H9 (cell line): ENCODE measurements around the gene KCNK13. TPM values are rescaled to one million over a fixed set of nuclear protein-coding genes. Genes with fewer than 3 reads are reported as not detected.

ENCODE experiments used
- DNase-seq: peaks from one replicate; pipeline ENCODE4 v3.0.0-alpha.2; 2017
- H2AFZ ChIP-seq: one replicate; pipeline ENCODE4 v1.6.1; 2013; ENCODE audit warnings: mild to moderate bottlenecking, low read length, control low read depth, moderate library complexity
- H2AK5ac ChIP-seq: 2 replicates; pipeline ENCODE4 v1.6.1; 2013; ENCODE audit warnings: low read length, control low read depth, mixed read lengths; ENCODE audit not compliant: insufficient read length
- H2BK120ac ChIP-seq: one replicate; pipeline ENCODE4 v1.6.1; 2013; ENCODE audit warnings: low read depth, mild to moderate bottlenecking, low read length, control low read depth, inconsistent platforms; ENCODE audit not compliant: poor library complexity, severe bottlenecking
- H2BK12ac ChIP-seq: 2 replicates; pipeline ENCODE4 v1.6.1; 2013; ENCODE audit warnings: low read length, control low read depth, mixed read lengths, low read depth; ENCODE audit not compliant: insufficient read length
- H2BK15ac ChIP-seq: 2 replicates; pipeline ENCODE4 v1.6.1; 2013; ENCODE audit warnings: low read depth, low read length, control low read depth
- H2BK20ac ChIP-seq: one replicate; pipeline ENCODE4 v1.6.1; 2013; ENCODE audit warnings: low read depth, mild to moderate bottlenecking, low read length, control low read depth, inconsistent platforms; ENCODE audit not compliant: poor library complexity, severe bottlenecking
- H2BK5ac ChIP-seq: 2 replicates; pipeline ENCODE4 v1.6.1; 2013; ENCODE audit warnings: low read length, control low read depth, mixed read lengths; ENCODE audit not compliant: insufficient read length
- H3K14ac ChIP-seq: 2 replicates; pipeline ENCODE4 v1.6.1; 2013; ENCODE audit warnings: low read length, control low read depth; ENCODE audit not compliant: insufficient read depth
- H3K18ac ChIP-seq: 2 replicates; pipeline ENCODE4 v1.6.1; 2013; ENCODE audit warnings: low read depth, mild to moderate bottlenecking, mixed read lengths, low read length, control low read depth; ENCODE audit not compliant: insufficient read length
- H3K23ac ChIP-seq: 2 replicates; pipeline ENCODE4 v1.6.1; 2013; ENCODE audit warnings: low read length, control low read depth, mixed read lengths, low read depth; ENCODE audit not compliant: insufficient read length
- H3K23me2 ChIP-seq: 2 replicates; pipeline ENCODE4 v1.6.1; 2013; ENCODE audit warnings: low read depth, mild to moderate bottlenecking, mixed read lengths, low read length, control low read depth; ENCODE audit not compliant: insufficient read length, poor library complexity, severe bottlenecking
- H3K27ac ChIP-seq: 2 replicates; pipeline ENCODE4 v1.5.1; 2013; ENCODE audit warnings: low read length, control low read depth, mixed read lengths, low read depth; ENCODE audit not compliant: insufficient read length
- H3K27me3 ChIP-seq: 2 replicates; pipeline ENCODE4 v1.6.1; 2013; ENCODE audit warnings: low read length, control low read depth, inconsistent platforms; ENCODE audit not compliant: insufficient read depth
- H3K4ac ChIP-seq: 2 replicates; pipeline ENCODE4 v1.6.1; 2013; ENCODE audit warnings: low read depth, mild to moderate bottlenecking, control low read depth, inconsistent platforms, low read length, moderate library complexity
- H3K4me1 ChIP-seq: 2 replicates; pipeline ENCODE4 v1.6.1; 2013; ENCODE audit warnings: low read length, control low read depth, inconsistent platforms; ENCODE audit not compliant: insufficient read depth
- H3K4me2 ChIP-seq: 2 replicates; pipeline ENCODE4 v1.6.1; 2013; ENCODE audit warnings: low read length, control low read depth, mixed read lengths; ENCODE audit not compliant: insufficient read length, insufficient read depth
- H3K56ac ChIP-seq: 2 replicates; pipeline ENCODE4 v1.6.1; 2013; ENCODE audit warnings: low read depth, mild to moderate bottlenecking, mixed read lengths, low read length, control low read depth; ENCODE audit not compliant: insufficient read length
- H3K79me1 ChIP-seq: 2 replicates; pipeline ENCODE4 v1.6.1; 2013; ENCODE audit warnings: low read depth, mild to moderate bottlenecking, moderate library complexity, low read length, control low read depth, inconsistent platforms; ENCODE audit not compliant: insufficient read depth, poor library complexity, severe bottlenecking
- H3K79me2 ChIP-seq: 2 replicates; pipeline ENCODE4 v1.6.1; 2013; ENCODE audit warnings: low read length, control low read depth, inconsistent platforms; ENCODE audit not compliant: insufficient read depth
- H3K9ac ChIP-seq: 2 replicates; pipeline ENCODE4 v1.6.1; 2013; ENCODE audit warnings: low read length, control low read depth, mixed read lengths; ENCODE audit not compliant: insufficient read length; ENCODE audit errors: extremely low read depth
- H3K9me3 ChIP-seq: one replicate; pipeline ENCODE4 v1.6.1; 2013; ENCODE audit warnings: low read depth, low read length, inconsistent platforms; ENCODE audit not compliant: control insufficient read depth
- H3T11ph ChIP-seq: one replicate; pipeline ENCODE4 v1.6.1; 2013; ENCODE audit warnings: mild to moderate bottlenecking, low read length, control low read depth, inconsistent platforms
- H4K20me1 ChIP-seq: one replicate; pipeline ENCODE4 v1.6.1; 2013; ENCODE audit not compliant: control insufficient read depth, insufficient read length, insufficient read depth
- H4K5ac ChIP-seq: 2 replicates; pipeline ENCODE4 v1.6.1; 2013; ENCODE audit warnings: low read depth, mild to moderate bottlenecking, mixed read lengths, low read length, control low read depth; ENCODE audit not compliant: insufficient read length
- H4K8ac ChIP-seq: replicated peaks from 2 replicates; pipeline ENCODE4 v1.6.1; 2013; ENCODE audit warnings: low read length, control low read depth, mixed read lengths, low read depth; ENCODE audit not compliant: insufficient read length
- H4K91ac ChIP-seq: 2 replicates; pipeline ENCODE4 v1.6.1; 2013; ENCODE audit warnings: low read depth, mild to moderate bottlenecking, moderate library complexity, mixed read lengths, low read length, control low read depth; ENCODE audit not compliant: insufficient read length
- H3K27ac Mint-ChIP-seq, 3 experiments: 2 replicates in 2 of 3; 3 replicates in 1 of 3; pipeline ENCODE4 v1.8.0; 2020 to 2021; ENCODE audit warnings: mixed read lengths in 3 of 3, mild to moderate bottlenecking in 1 of 3, moderate library complexity in 1 of 3
- H3K27me3 Mint-ChIP-seq: 2 replicates; pipeline ENCODE4 v1.8.0; 2021; ENCODE audit warnings: low read depth, mild to moderate bottlenecking, moderate library complexity, mixed read lengths
- H3K36me3 Mint-ChIP-seq, 3 experiments: 2 replicates in 2 of 3; 3 replicates in 1 of 3; pipeline ENCODE4 v1.8.0; 2020 to 2021; ENCODE audit warnings: low read depth in 3 of 3, mixed read lengths in 3 of 3; ENCODE audit not compliant: insufficient read depth in 1 of 3
- H3K4me1 Mint-ChIP-seq, 2 experiments: 2 replicates each; pipeline ENCODE4 v1.8.0; 2020; ENCODE audit warnings: mixed read lengths in 2 of 2
- H3K4me3 Mint-ChIP-seq, 2 experiments: 2 replicates in 1 of 2; 3 replicates in 1 of 2; pipeline ENCODE4 v1.8.0; 2020 to 2021; ENCODE audit warnings: mild to moderate bottlenecking in 2 of 2, mixed read lengths in 2 of 2, moderate library complexity in 1 of 2
- H3K9me3 Mint-ChIP-seq, 2 experiments: 2 replicates in 1 of 2; 3 replicates in 1 of 2; pipeline ENCODE4 v1.8.0; 2020; ENCODE audit warnings: mild to moderate bottlenecking in 2 of 2, mixed read lengths in 2 of 2, moderate library complexity in 1 of 2
- WGBS: extraction: QIAGEN DNeasy Blood & Tissue Kit; methylation state at CpG from one replicate; pipeline ENCODE4 v1.1.7; 2013; ENCODE audit warnings: missing lambda C conversion rate, low lambda C conversion rate, mixed read lengths; ENCODE audit not compliant: insufficient read length; ENCODE audit errors: extremely low coverage; 5-methylcytosine and 5-hydroxymethylcytosine counted together
- total RNA-seq: library from RNA; stranded (reverse); gene quantifications from 2 replicates; pipeline ENCODE4 v1.2.1, GENCODE V29; 2021
- TF ChIP-seq, protein P1 (sequence below): fragments of 200-600 bp; sonication (generic); conservative IDR thresholded peaks from 3 replicates; pipeline ENCODE4 v1.8.0; 2021; ENCODE audit warnings: antibody characterized with exemption, mild to moderate bottlenecking

The KCNK13 gene
- total RNA-seq, 1 experiment from 2014 or later, result 0.39 TPM

DNA sequence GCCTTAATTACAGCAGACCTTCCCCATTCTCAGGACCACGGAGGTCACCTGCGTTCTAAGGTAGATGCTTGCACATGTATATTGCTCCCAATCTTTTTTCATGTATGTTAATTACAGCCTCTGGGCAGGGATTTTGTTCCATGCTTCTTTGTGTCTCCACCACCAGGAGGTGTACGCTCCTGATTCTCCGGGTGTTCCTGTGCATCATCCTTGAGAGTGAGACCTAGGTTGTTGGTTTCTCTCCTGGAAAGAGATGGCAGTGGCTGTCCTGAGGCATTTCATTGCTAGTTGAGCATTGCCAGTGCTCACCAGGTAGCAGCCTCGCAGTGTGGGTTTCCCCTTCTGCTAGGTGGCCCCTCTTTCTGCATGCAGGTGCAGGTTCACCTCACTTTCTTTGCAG lies 52.8 kb downstream of the KCNK13 start:
- no peak overlapping the region for H3K4ac ChIP-seq
- no peak overlapping the region for H2BK15ac ChIP-seq
- no peak overlapping the region for H2BK12ac ChIP-seq
- WGBS, result no CpG with 5 or more reads among the region's 5 CpGs
- H2AFZ ChIP-seq, result no peak overlapping the region
- H3K79me1 ChIP-seq, result no peaks in the 10 kb centered on the region
- no peak overlapping the region for H3K14ac ChIP-seq
- no peak overlapping the region for H3K23ac ChIP-seq
- no peaks in the 10 kb centered on the region for H3K27me3 ChIP-seq
- H2BK5ac ChIP-seq, result no peak overlapping the region
- DNase-seq, result no peak
- no peaks in the 10 kb centered on the region for H3K79me2 ChIP-seq
- H3K9ac ChIP-seq, result no peak overlapping the region
- H3K9me3 Mint-ChIP-seq, result peaks cover 0 to 8% of the 10 kb centered on the region in 2 experiments; a peak in 1 of 5 replicates
- no peak overlapping the region for H4K8ac ChIP-seq
- H3K27me3 Mint-ChIP-seq, result peaks cover 13% of the 10 kb centered on the region
- no peak overlapping the region for H2BK120ac ChIP-seq
- H4K5ac ChIP-seq, result no peak overlapping the region
- H3K4me1 ChIP-seq, result no peaks in the 10 kb centered on the region
- peaks cover 0 to 4% of the 10 kb centered on the region in 2 experiments; a peak in 1 of 4 replicates for H3K4me1 Mint-ChIP-seq
- H3K27ac ChIP-seq, result no peak overlapping the region
- H3K23me2 ChIP-seq, result peaks cover 2% of the 10 kb centered on the region
- H3K56ac ChIP-seq, result no peak overlapping the region
- no peaks in the 10 kb centered on the region for H3K9me3 ChIP-seq
- H3K4me3 Mint-ChIP-seq, result no peak overlapping the region
- no peak overlapping the region for H3K4me2 ChIP-seq
- TF ChIP-seq, protein P1, sequence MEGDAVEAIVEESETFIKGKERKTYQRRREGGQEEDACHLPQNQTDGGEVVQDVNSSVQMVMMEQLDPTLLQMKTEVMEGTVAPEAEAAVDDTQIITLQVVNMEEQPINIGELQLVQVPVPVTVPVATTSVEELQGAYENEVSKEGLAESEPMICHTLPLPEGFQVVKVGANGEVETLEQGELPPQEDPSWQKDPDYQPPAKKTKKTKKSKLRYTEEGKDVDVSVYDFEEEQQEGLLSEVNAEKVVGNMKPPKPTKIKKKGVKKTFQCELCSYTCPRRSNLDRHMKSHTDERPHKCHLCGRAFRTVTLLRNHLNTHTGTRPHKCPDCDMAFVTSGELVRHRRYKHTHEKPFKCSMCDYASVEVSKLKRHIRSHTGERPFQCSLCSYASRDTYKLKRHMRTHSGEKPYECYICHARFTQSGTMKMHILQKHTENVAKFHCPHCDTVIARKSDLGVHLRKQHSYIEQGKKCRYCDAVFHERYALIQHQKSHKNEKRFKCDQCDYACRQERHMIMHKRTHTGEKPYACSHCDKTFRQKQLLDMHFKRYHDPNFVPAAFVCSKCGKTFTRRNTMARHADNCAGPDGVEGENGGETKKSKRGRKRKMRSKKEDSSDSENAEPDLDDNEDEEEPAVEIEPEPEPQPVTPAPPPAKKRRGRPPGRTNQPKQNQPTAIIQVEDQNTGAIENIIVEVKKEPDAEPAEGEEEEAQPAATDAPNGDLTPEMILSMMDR, result peak; percentile 49; the same call in 2 of the 3 replicates
- H2AK5ac ChIP-seq, result no peak overlapping the region
- H3K18ac ChIP-seq, result no peak overlapping the region
- H3T11ph ChIP-seq, result no peak overlapping the region
- H4K20me1 ChIP-seq, result no peaks in the 10 kb centered on the region
- no peaks in the 10 kb centered on the region for H3K36me3 Mint-ChIP-seq
- H2BK20ac ChIP-seq, result no peak overlapping the region
- no peak overlapping the region for H3K27ac Mint-ChIP-seq
- H4K91ac ChIP-seq, result no peak overlapping the region
